ENCODE data around the gene PLCB1. TPM values are rescaled to one million over a fixed set of nuclear protein-coding genes. Genes with fewer than 3 reads are reported as not detected.

PLCB1 gene
- total RNA-seq, 1 experiment from 2014 or later: 6.0 TPM

DNA sequence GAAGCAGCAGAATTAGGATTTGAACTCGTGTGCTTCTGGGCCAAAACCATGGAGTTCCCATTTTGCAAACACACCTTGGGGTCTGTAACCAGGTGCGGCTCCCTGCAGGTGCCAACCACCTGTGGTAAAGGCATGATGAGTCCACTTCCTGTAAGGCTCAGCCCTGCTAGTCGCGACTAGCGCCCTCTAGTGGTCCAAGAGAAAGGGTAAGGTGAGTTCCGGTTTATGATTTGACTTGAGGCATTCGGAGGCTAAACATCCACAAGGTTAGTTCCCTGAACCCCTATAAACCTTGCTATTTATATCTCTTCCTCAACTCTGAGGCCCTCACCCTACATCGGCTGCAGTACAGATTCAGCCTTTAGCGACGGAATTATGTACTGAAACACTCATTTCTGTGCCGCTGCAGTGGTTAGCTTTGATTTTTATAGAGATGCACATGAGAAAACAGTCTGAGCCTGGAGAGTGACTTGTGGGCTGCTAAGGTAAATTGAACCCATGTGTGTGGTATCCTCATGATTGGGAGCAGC, 173.4 kb downstream of the PLCB1 start:
- H3K4me1 Mint-ChIP-seq (ENCODE audit: low read depth, unreplicated experiment): no peaks in the 10 kb centered on the region
- BruUV-seq (replicated peaks): no TSS peak
- TF ChIP-seq, protein P1, sequence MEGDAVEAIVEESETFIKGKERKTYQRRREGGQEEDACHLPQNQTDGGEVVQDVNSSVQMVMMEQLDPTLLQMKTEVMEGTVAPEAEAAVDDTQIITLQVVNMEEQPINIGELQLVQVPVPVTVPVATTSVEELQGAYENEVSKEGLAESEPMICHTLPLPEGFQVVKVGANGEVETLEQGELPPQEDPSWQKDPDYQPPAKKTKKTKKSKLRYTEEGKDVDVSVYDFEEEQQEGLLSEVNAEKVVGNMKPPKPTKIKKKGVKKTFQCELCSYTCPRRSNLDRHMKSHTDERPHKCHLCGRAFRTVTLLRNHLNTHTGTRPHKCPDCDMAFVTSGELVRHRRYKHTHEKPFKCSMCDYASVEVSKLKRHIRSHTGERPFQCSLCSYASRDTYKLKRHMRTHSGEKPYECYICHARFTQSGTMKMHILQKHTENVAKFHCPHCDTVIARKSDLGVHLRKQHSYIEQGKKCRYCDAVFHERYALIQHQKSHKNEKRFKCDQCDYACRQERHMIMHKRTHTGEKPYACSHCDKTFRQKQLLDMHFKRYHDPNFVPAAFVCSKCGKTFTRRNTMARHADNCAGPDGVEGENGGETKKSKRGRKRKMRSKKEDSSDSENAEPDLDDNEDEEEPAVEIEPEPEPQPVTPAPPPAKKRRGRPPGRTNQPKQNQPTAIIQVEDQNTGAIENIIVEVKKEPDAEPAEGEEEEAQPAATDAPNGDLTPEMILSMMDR (IDR thresholded peaks at IDR 0.05; ENCODE audit: unreplicated experiment): peak; percentile 53
- CTCF ChIA-PET: no interaction called here
- no peak overlapping the region for H3K27ac Mint-ChIP-seq (ENCODE audit: unreplicated experiment)
- peak; percentile 47 for DNase-seq
- H3K27me3 Mint-ChIP-seq (ENCODE audit: unreplicated experiment): no peaks in the 10 kb centered on the region
- intact Hi-C loops (cut with micrococcal nuclease; ENCODE audit: unreplicated experiment): loop anchor here (2.0 to 10.0 kb wide), 3 partner anchors 173 to 419 kb away; partner anchors contain the start of gene PLCB1
- H3K9me3 Mint-ChIP-seq (ENCODE audit: low read depth, unreplicated experiment): no peaks in the 10 kb centered on the region
- H3K4me3 Mint-ChIP-seq (ENCODE audit: low read depth, unreplicated experiment): no peak overlapping the region
- no peaks in the 10 kb centered on the region for H3K36me3 Mint-ChIP-seq (ENCODE audit: insufficient read depth, unreplicated experiment)

DNA sequence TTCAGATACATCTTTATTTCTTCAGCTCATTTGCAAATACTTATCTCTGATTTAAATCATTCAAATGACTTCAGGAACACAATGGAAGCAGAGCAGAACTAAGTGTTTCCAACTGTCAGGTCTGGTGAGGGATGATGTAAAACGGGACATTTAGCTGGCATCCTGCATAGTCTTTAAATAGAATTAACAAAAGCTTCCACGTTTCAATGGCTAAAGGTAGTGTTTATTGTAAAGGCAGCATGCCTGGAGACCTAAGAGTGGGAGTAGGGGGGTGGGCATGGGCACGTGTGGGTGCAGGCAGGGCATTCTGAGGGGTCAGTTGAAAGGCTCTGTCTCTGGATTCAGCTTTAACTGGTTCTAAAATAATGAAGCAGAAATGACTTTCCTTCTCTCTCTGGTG, 174.9 kb downstream of the PLCB1 start:
- intact Hi-C loops (cut with micrococcal nuclease; ENCODE audit: unreplicated experiment): loop anchor here (5.0 to 10.0 kb wide), 2 partner anchors 265 to 418 kb away; no protein-coding TSS in a partner anchor
- no TSS peak for BruUV-seq (replicated peaks)

DNA sequence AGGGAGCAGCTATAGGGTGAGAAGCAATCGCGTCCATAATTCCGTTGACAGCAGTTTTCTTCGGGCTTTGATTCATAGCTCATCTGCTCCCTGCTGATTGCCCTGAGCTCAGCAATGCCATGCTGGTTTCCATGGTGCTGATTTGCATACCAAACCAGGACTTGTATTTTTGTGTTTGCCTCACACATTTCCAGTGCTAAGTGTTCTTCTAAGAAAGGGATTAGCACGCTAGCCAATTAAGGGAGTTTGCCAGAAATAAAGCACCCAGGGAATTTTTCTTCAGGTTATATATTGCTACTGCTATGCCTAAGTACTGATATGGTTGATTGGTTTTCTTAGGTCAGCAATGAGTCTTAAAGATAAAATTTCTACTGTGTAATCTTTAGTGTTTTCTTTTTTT, 177.6 kb downstream of the PLCB1 start:
- Mint-ChIP-seq H3K27ac (ENCODE audit: unreplicated experiment) (no peak overlapping the region), H3K4me1 (ENCODE audit: low read depth, unreplicated experiment) (no peaks in the 10 kb centered on the region), H3K27me3 (ENCODE audit: unreplicated experiment) (no peaks in the 10 kb centered on the region), H3K4me3 (ENCODE audit: low read depth, unreplicated experiment) (no peak overlapping the region), H3K36me3 (ENCODE audit: insufficient read depth, unreplicated experiment) (no peaks in the 10 kb centered on the region), H3K9me3 (ENCODE audit: low read depth, unreplicated experiment) (no peaks in the 10 kb centered on the region)
- CTCF ChIA-PET: no interaction called here
- intact Hi-C loops (cut with micrococcal nuclease; ENCODE audit: unreplicated experiment): loop anchor here (5.0 to 10.0 kb wide), 2 partner anchors 267 to 415 kb away; no protein-coding TSS in a partner anchor
- no peak for DNase-seq
- TF ChIP-seq, protein P1 (IDR thresholded peaks at IDR 0.05; ENCODE audit: unreplicated experiment): no peak
- no TSS peak for BruUV-seq (replicated peaks)

More for the DNA sequence above, 174.9 kb downstream of the PLCB1 start:
- CTCF ChIA-PET: no interaction called here
- H3K4me1 Mint-ChIP-seq (ENCODE audit: low read depth, unreplicated experiment): no peaks in the 10 kb centered on the region
- H3K27ac Mint-ChIP-seq (ENCODE audit: unreplicated experiment): no peak overlapping the region
- H3K4me3 Mint-ChIP-seq (ENCODE audit: low read depth, unreplicated experiment): no peak overlapping the region
- no peaks in the 10 kb centered on the region for H3K9me3 Mint-ChIP-seq (ENCODE audit: low read depth, unreplicated experiment)
- TF ChIP-seq, protein P1 (IDR thresholded peaks at IDR 0.05; ENCODE audit: unreplicated experiment): no peak
- no peaks in the 10 kb centered on the region for H3K36me3 Mint-ChIP-seq (ENCODE audit: insufficient read depth, unreplicated experiment)
- no peaks in the 10 kb centered on the region for H3K27me3 Mint-ChIP-seq (ENCODE audit: unreplicated experiment)
- DNase-seq: no peak

DNA sequence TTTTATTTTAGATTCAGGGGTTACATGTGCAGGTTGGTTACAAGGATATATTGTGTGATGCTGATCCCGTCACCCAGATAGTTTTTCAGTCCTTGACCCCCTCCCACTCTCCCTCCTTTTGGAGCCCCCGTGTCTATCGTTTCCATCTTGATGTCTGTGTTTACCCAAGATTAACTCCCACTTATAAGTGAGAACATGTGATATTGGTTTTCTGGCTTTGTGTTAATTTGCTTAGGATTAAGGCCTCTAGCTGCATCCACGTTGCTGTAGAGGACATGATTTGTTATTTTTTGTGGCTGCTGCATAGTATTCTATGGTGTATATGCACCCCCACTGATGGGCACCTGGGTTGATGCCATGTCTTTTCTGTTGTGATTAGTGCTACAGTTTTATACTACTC, 178.6 kb downstream of the PLCB1 start:
- Mint-ChIP-seq H3K4me1 (ENCODE audit: low read depth, unreplicated experiment) (no peaks in the 10 kb centered on the region), H3K4me3 (ENCODE audit: low read depth, unreplicated experiment) (no peak overlapping the region), H3K27ac (ENCODE audit: unreplicated experiment) (no peak overlapping the region), H3K9me3 (ENCODE audit: low read depth, unreplicated experiment) (no peaks in the 10 kb centered on the region), H3K27me3 (ENCODE audit: unreplicated experiment) (no peaks in the 10 kb centered on the region), H3K36me3 (ENCODE audit: insufficient read depth, unreplicated experiment) (no peaks in the 10 kb centered on the region)
- DNase-seq: no peak
- intact Hi-C loops (cut with micrococcal nuclease; ENCODE audit: unreplicated experiment): no loop called here
- TF ChIP-seq, protein P1 (IDR thresholded peaks at IDR 0.05; ENCODE audit: unreplicated experiment): no peak
- CTCF ChIA-PET: interaction anchor here (0.6 kb wide), 1 partner anchor 237 kb away, joined by 3 read pairs; no protein-coding TSS in a partner anchor
- no TSS peak for BruUV-seq (replicated peaks)

Measured in Calu3 (cell line).